GM13976 (cell line): Measurements from ENCODE around the gene ZC3HAV1.
"Not testable (repeated sequence)": the region's sequence is repeated elsewhere in the genome, so short reads cannot be mapped to it uniquely, and the experiment has no call there.

Experiments used
- DNase-seq: peaks from one replicate; pipeline ENCODE4 v3.0.0; 2012; ENCODE audit warnings: low spot score
- in situ Hi-C: fragments of 300-500 bp; cut with MboI; formaldehyde crosslinking; loops from one replicate; pipeline ENCODE4 v1.12.0; 2022; ENCODE audit warnings: low sequenced_read_pairs, mixed read lengths, inconsistent platforms; ENCODE audit not compliant: unreplicated experiment
- TF ChIP-seq, protein P1 (sequence below): IDR thresholded peaks from 2 replicates; pipeline ENCODE4 v1.5.1; 2012; ENCODE audit warnings: borderline replicate concordance, mild to moderate bottlenecking; ENCODE audit not compliant: insufficient read depth; ENCODE audit errors: extremely low read depth, missing control alignments, control extremely low read depth

Gene ZC3HAV1

GRCh38 chr7:139099172-139099947, 10.2 kb downstream of the ZC3HAV1 start:
- in situ Hi-C loops, result no loop called here
- DNase-seq, result no peak
- TF ChIP-seq, protein P1, sequence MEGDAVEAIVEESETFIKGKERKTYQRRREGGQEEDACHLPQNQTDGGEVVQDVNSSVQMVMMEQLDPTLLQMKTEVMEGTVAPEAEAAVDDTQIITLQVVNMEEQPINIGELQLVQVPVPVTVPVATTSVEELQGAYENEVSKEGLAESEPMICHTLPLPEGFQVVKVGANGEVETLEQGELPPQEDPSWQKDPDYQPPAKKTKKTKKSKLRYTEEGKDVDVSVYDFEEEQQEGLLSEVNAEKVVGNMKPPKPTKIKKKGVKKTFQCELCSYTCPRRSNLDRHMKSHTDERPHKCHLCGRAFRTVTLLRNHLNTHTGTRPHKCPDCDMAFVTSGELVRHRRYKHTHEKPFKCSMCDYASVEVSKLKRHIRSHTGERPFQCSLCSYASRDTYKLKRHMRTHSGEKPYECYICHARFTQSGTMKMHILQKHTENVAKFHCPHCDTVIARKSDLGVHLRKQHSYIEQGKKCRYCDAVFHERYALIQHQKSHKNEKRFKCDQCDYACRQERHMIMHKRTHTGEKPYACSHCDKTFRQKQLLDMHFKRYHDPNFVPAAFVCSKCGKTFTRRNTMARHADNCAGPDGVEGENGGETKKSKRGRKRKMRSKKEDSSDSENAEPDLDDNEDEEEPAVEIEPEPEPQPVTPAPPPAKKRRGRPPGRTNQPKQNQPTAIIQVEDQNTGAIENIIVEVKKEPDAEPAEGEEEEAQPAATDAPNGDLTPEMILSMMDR, result no peak

- TF ChIP-seq, protein P1, result no peak
- in situ Hi-C loops, result no loop called here
- peak; percentile 84 for DNase-seq
Measured at GRCh38 chr7:139095194-139095659, 14.3 kb downstream of the ZC3HAV1 start.

GRCh38 chr7:139094596-139094995, 14.9 kb downstream of the ZC3HAV1 start:
- in situ Hi-C loops, result no loop called here
- no peak for DNase-seq
- TF ChIP-seq, protein P1, result no peak

GRCh38 chr7:139094030-139094429, 15.5 kb downstream of the ZC3HAV1 start:
- no peak for DNase-seq
- TF ChIP-seq, protein P1, result no peak
- in situ Hi-C loops, result no loop called here

- in situ Hi-C loops, result not testable (repeated sequence)
Measured at GRCh38 chr7:139093512-139093911, 16.0 kb downstream of the ZC3HAV1 start.

GRCh38 chr7:139092090-139092796, 17.3 kb downstream of the ZC3HAV1 start:
- in situ Hi-C loops, result no loop called here
- TF ChIP-seq, protein P1, result no peak
- no peak for DNase-seq

More at GRCh38 chr7:139093512-139093911, 16.0 kb downstream of the ZC3HAV1 start:
- DNase-seq, result not testable (repeated sequence)

DNA sequence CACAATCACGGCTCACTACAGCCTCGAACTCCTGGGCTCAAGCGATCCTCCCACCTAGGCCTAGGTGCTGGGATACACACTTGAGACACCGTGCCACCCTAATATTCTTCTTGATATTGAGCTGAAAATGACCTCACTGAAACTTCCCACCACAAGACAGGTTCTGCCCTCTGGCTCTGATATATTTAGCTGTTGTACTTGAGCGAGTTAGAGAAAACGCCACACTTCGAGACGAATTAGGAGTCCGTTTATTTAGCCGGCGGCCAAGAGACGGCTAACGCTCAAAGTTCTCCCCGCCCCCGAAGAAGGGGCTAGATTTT, 17.9 kb downstream of the ZC3HAV1 start:
- in situ Hi-C loops, result no loop called here

More for the DNA sequence above, 17.9 kb downstream of the ZC3HAV1 start:
- TF ChIP-seq, protein P1, result no peak
- no peak for DNase-seq
